HL-60 (cell line): ENCODE data around the gene DPYD.

ENCODE experiments used
- REST ChIP-seq: IDR thresholded peaks from 2 replicates; pipeline ENCODE4 v1.6.1; 2012; ENCODE audit warnings: low read depth; ENCODE audit not compliant: insufficient replicate concordance
- TF ChIP-seq, protein P1 (sequence below): IDR thresholded peaks from one replicate; pipeline ENCODE4 v1.5.1; 2011; ENCODE audit warnings: low read length, control low read depth, inconsistent platforms; ENCODE audit not compliant: insufficient read depth

DNA sequence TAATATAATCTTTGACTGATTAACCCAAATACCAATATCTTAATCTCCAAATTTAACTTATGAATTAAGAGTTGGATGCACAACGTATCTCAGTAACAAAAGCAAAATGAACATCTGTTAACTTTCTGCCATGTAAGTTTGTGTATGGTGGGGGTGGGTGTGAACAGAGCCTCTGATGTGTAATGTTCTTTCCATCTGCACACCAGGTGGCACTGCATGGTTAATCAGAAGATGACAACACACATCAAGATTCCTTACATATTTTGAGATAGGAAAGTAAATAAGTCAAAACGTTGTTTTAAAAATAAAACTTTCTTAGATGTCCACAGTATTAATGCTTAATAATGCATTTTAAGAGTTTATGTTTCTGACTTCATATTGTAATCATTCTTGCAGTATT is 251.9 kb downstream of the DPYD start:
- TF ChIP-seq, protein P1, sequence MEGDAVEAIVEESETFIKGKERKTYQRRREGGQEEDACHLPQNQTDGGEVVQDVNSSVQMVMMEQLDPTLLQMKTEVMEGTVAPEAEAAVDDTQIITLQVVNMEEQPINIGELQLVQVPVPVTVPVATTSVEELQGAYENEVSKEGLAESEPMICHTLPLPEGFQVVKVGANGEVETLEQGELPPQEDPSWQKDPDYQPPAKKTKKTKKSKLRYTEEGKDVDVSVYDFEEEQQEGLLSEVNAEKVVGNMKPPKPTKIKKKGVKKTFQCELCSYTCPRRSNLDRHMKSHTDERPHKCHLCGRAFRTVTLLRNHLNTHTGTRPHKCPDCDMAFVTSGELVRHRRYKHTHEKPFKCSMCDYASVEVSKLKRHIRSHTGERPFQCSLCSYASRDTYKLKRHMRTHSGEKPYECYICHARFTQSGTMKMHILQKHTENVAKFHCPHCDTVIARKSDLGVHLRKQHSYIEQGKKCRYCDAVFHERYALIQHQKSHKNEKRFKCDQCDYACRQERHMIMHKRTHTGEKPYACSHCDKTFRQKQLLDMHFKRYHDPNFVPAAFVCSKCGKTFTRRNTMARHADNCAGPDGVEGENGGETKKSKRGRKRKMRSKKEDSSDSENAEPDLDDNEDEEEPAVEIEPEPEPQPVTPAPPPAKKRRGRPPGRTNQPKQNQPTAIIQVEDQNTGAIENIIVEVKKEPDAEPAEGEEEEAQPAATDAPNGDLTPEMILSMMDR: no peak
- no peak for TF ChIP-seq REST
